Gastroesophageal sphincter (tissue), 3 donors: Measurements from ENCODE around the gene CSTB.

Experiments used
- EP300 ChIP-seq: sonication (generic); formaldehyde crosslinking; IDR thresholded peaks from one replicate; pipeline ENCODE4 v1.6.1; 2017; ENCODE audit warnings: antibody characterized with exemption, mild to moderate bottlenecking
- TF ChIP-seq, protein P1 (sequence below), 4 experiments: fragments of 200-600 bp in 2 of 4; fragments of 450-650 bp in 2 of 4; sonication (generic) in 1 of 4; IDR thresholded peaks; one replicate each; pipeline ENCODE4 v1.5.1; 2017 to 2019; ENCODE audit warnings: antibody characterized with exemption in 4 of 4, mild to moderate bottlenecking in 2 of 4, moderate library complexity in 2 of 4

DNA sequence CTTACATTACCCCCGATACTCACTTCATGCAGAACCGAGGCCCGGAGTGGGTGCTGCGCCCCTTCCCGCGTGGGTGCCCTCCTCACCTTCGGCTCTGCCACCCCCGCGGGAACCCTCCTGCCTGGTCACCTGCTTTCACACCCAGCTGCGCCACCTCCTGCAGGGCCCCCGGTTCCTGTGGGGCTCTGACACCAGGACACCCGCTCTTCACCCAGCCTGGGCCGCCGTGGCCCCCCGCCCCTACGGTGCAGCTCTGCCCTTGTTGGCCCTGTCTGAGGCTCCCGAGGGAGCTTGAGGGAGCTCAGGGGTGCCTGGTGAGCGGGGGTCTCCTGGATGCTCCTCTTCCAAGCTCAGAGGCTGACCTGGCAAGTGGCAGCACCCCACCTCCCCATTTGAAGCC is 32.3 kb upstream of the CSTB start:
- TF ChIP-seq EP300: no peak
- TF ChIP-seq, protein P1, sequence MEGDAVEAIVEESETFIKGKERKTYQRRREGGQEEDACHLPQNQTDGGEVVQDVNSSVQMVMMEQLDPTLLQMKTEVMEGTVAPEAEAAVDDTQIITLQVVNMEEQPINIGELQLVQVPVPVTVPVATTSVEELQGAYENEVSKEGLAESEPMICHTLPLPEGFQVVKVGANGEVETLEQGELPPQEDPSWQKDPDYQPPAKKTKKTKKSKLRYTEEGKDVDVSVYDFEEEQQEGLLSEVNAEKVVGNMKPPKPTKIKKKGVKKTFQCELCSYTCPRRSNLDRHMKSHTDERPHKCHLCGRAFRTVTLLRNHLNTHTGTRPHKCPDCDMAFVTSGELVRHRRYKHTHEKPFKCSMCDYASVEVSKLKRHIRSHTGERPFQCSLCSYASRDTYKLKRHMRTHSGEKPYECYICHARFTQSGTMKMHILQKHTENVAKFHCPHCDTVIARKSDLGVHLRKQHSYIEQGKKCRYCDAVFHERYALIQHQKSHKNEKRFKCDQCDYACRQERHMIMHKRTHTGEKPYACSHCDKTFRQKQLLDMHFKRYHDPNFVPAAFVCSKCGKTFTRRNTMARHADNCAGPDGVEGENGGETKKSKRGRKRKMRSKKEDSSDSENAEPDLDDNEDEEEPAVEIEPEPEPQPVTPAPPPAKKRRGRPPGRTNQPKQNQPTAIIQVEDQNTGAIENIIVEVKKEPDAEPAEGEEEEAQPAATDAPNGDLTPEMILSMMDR (IDR thresholded peaks at IDR 0.05): no peak
